ENCODE measurements around the gene GPR31.

Gene GPR31

GRCh38 chr6:167118839-167119238 lies 38.9 kb downstream of the GPR31 start:
- DNase-seq (ENCODE audit: low read depth) = no peak

- DNase-seq (ENCODE audit: low read depth) = no peak
Observed at GRCh38 chr6:167118006-167118405, 39.8 kb downstream of the GPR31 start.

- DNase-seq (ENCODE audit: low read depth) = no peak
Observed at GRCh38 chr6:167116838-167117228, 40.9 kb downstream of the GPR31 start.

GRCh38 chr6:167116109-167116837 lies 41.5 kb downstream of the GPR31 start:
- no peak for DNase-seq (ENCODE audit: low read depth)

- no peak for DNase-seq (ENCODE audit: low read depth)
Observed at GRCh38 chr6:167115054-167115453, 42.7 kb downstream of the GPR31 start.

- DNase-seq (ENCODE audit: low read depth) = no peak
Observed at GRCh38 chr6:167113935-167114910, 43.6 kb downstream of the GPR31 start.

GRCh38 chr6:167113047-167113754 lies 44.6 kb downstream of the GPR31 start:
- DNase-seq (ENCODE audit: low read depth) = no peak

- DNase-seq (ENCODE audit: low read depth) = no peak
Observed at GRCh38 chr6:167112421-167112820, 45.4 kb downstream of the GPR31 start.

GRCh38 chr6:167111597-167111996 lies 46.2 kb downstream of the GPR31 start:
- no peak for DNase-seq (ENCODE audit: low read depth)

- DNase-seq (ENCODE audit: low read depth) = no peak
Observed at GRCh38 chr6:167109651-167110050, 48.1 kb downstream of the GPR31 start.

- DNase-seq (ENCODE audit: low read depth) = no peak
Observed at GRCh38 chr6:167108278-167108677, 49.5 kb downstream of the GPR31 start.

GRCh38 chr6:167107787-167108186 lies 50.0 kb downstream of the GPR31 start:
- no peak for DNase-seq (ENCODE audit: low read depth)

GRCh38 chr6:167106406-167106805 lies 51.4 kb downstream of the GPR31 start:
- DNase-seq (ENCODE audit: low read depth) = no peak

Data from activated T-cell treated with anti-CD3 and anti-CD28 coated beads for 48 hours (primary cell).